Muscle of leg (tissue), 11 donors: Measurements from ENCODE around the gene CRYBG2. TPM values are rescaled to one million over a fixed set of nuclear protein-coding genes. Genes with fewer than 3 reads are reported as not detected.
"Not testable (repeated sequence)": the region's sequence is repeated elsewhere in the genome, so short reads cannot be mapped to it uniquely, and the experiment has no call there.

Source experiments
- DNase-seq: peaks from one replicate; pipeline ENCODE4 v3.0.0; 2013
- H3K27ac ChIP-seq: one replicate; pipeline ENCODE4 v1.5.1; 2013; ENCODE audit warnings: mild to moderate bottlenecking, low read length, control low read depth
- H3K27me3 ChIP-seq: one replicate; pipeline ENCODE4 v1.6.1; 2013; ENCODE audit warnings: low read length; ENCODE audit not compliant: control insufficient read depth, insufficient read depth
- H3K36me3 ChIP-seq: one replicate; pipeline ENCODE4 v1.6.1; 2013; ENCODE audit warnings: low read length; ENCODE audit not compliant: control insufficient read depth, insufficient read depth
- H3K4me1 ChIP-seq: one replicate; pipeline ENCODE4 v1.6.1; 2013; ENCODE audit warnings: low read length; ENCODE audit not compliant: control insufficient read depth, insufficient read depth
- H3K4me3 ChIP-seq: one replicate; pipeline ENCODE4 v1.5.1; 2013; ENCODE audit warnings: low read length, control low read depth
- H3K9me3 ChIP-seq: replicated peaks from 2 replicates; pipeline ENCODE4 v1.6.1; 2013; ENCODE audit warnings: low read depth, low read length; ENCODE audit not compliant: control insufficient read depth
- WGBS: methylation state at CpG from one replicate; pipeline ENCODE4 v1.1.5; 2013; ENCODE audit warnings: missing lambda C conversion rate; ENCODE audit not compliant: insufficient coverage; 5-methylcytosine and 5-hydroxymethylcytosine counted together
- polyA plus RNA-seq, 8 donors: library from polyadenylated mRNA; unstranded; fragments of 120-200 nt; gene quantifications; one replicate each; pipeline versions ENCODE4 v1.2.1 to v1.2.3, GENCODE V29; 2013; ENCODE audit warnings: inconsistent platforms in 1 of 8, low replicate concordance in 1 of 8; ENCODE audit not compliant: insufficient read length in 8 of 8, insufficient read depth in 1 of 8
- total RNA-seq: library from RNA; stranded (reverse); fragments of 120-200 nt; gene quantifications from one replicate; pipeline ENCODE4 v1.2.4, GENCODE V29; 2013

The CRYBG2 gene
- total and polyA plus RNA-seq, 9 donors = 0.07 to 1.6 (median 0.20) TPM; not detected in 4

DNA sequence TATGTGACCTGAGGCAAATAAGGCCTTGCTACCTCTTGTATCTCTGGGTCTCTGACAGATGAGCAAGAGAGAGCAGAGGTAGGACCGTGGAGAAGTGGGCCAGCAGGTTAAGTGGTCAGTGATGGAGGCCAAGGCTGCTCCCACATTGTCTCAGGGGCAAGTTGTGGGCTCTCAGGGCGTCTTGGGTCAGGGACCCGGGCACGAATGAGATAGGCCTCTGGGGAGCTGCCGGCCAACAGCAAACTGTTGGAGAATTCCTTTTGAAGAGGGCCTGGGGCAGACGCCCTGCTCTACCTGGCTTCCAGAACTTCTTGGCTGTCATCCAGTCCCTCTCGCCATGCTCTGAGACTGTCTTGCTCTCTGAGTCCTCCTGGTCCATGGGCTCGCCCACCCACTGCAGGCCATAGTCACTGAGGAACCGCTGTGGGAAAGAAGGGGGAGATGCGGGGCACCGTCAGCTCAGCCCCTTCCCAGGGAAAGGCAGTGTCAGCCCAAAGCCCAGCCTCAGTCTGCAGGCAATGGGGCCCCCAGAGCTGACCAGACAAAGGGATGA lies 59.9 kb downstream of the CRYBG2 start:
- 90% methylated on average over 9 of the region's 11 CpGs for WGBS

DNA sequence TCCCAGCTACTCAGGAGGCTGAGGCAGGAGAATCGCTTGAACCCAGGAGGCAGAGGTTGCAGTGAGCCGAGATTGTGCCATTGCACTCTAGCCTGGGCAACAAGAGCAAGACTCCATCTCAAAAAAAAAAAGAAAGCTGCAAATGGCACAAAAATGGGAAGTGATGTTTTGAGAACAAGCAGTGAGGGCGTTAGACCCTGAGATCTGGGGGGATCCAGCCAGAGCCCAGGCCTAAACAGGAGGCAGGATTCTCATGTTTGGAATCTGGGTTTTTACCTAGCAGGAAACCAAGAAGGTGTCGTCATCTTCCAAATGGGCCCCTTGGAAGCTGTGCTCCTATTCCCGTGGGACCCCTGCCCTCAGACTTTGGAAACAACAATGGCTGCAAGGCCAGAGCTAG lies 61.2 kb downstream of the CRYBG2 start:
- peaks cover 38% of the 10 kb centered on the region for H3K4me1 ChIP-seq
- H3K27me3 ChIP-seq, H3K36me3 ChIP-seq, H3K27ac ChIP-seq, H3K4me3 ChIP-seq, DNase-seq, H3K9me3 ChIP-seq: not testable (repeated sequence)
- 94% methylated on average over 3 of the region's 5 CpGs for WGBS

More for the DNA sequence above, 59.9 kb downstream of the CRYBG2 start:
- DNase-seq = no peak
- Histone ChIP-seq H3K27me3 (no peaks in the 10 kb centered on the region), H3K4me1 (peaks cover 26% of the 10 kb centered on the region), H3K27ac (no peak overlapping the region), H3K9me3 (no peaks in the 10 kb centered on the region), H3K36me3 (no peaks in the 10 kb centered on the region), H3K4me3 (no peak overlapping the region)

DNA sequence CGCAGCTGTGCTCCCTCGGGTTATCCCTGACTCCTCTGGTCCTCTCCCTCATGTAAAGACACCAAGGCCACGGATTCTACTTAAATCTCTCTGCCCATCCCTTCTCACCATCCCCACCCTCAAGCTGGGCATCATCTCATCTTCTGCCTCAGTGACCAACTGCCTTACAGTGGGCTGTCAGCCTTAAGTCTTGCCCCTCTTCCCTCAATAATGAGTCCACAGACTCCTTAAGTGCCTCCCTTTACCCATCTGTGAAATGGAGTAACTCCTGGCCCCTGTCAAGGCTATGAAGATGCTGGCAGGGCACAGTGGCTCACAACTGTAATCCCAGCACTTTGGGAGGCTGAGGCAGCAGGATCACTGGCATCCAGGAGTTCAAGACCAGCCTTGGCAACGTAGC lies 62.0 kb downstream of the CRYBG2 start:
- Histone ChIP-seq H3K4me3 (no peak overlapping the region), H3K9me3 (no peaks in the 10 kb centered on the region), H3K27me3 (no peaks in the 10 kb centered on the region), H3K27ac (no peak overlapping the region), H3K4me1 (peaks cover 46% of the 10 kb centered on the region), H3K36me3 (no peaks in the 10 kb centered on the region)
- no peak for DNase-seq
- 82% methylated on average over 4 of the region's 4 CpGs for WGBS

GRCh38 chr1:26291433-26291832 lies 62.5 kb downstream of the CRYBG2 start:
- Histone ChIP-seq H3K4me1 (peaks cover 49% of the 10 kb centered on the region), H3K27ac (no peak overlapping the region)

GRCh38 chr1:26290882-26291261 lies 63.1 kb downstream of the CRYBG2 start:
- Histone ChIP-seq H3K4me3 (no peak overlapping the region), H3K9me3 (no peaks in the 10 kb centered on the region), H3K36me3 (no peaks in the 10 kb centered on the region), H3K27me3 (no peaks in the 10 kb centered on the region), H3K27ac (peak overlapping the region; percentile 6), H3K4me1 (peaks cover 53% of the 10 kb centered on the region)
- 29% methylated on average over 8 of the region's 11 CpGs for WGBS
- DNase-seq = no peak

More at GRCh38 chr1:26291433-26291832, 62.5 kb downstream of the CRYBG2 start:
- no peaks in the 10 kb centered on the region for H3K27me3 ChIP-seq
- no peaks in the 10 kb centered on the region for H3K9me3 ChIP-seq
- DNase-seq = no peak
- no peaks in the 10 kb centered on the region for H3K36me3 ChIP-seq
- 89% methylated on average over 3 of the region's 3 CpGs for WGBS
- H3K4me3 ChIP-seq = no peak overlapping the region

DNA sequence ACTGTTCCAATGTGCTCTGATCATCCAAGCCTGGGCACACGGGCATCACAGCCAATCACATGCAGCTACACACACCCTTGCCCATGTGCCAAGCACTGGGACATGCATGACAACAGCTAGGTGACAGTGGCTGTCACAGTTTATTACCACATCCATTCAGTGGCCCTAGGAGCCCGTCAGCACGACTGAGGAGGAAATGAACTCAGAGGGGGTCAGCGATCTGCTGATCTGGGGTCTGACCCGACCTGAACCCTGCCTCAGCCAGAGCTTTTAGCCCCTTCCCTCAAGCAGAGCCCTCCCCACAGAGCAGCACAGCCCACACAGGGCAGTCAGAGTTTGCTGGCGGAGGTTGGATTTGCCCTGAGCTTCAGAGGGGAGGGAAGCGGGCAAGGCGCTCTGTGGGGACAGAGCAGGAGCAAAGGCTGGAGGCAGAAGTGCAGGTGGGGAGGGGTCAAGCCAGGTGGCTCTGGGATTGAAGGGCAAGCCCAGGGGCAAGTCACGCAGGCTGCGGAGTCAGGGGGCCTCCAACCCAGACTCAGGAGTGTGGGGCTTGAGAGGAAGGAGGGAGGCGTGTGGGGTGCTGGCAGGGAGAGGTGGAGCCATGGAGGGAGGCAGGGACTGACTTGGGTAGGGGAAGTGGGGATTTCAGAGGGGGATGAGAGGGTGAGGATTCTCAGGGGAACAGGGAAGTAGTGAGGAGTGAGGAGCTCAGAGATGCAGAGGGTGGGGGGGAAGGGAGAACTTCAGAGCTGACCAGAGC lies 63.6 kb downstream of the CRYBG2 start:
- H3K27ac ChIP-seq = peak overlapping the region; percentile 35
- no peaks in the 10 kb centered on the region for H3K9me3 ChIP-seq
- no peak overlapping the region for H3K4me3 ChIP-seq
- no peaks in the 10 kb centered on the region for H3K36me3 ChIP-seq
- H3K4me1 ChIP-seq = peaks cover 56% of the 10 kb centered on the region
- WGBS = 54% methylated on average over 8 of the region's 11 CpGs
- DNase-seq = peak; percentile 40
- no peaks in the 10 kb centered on the region for H3K27me3 ChIP-seq

DNA sequence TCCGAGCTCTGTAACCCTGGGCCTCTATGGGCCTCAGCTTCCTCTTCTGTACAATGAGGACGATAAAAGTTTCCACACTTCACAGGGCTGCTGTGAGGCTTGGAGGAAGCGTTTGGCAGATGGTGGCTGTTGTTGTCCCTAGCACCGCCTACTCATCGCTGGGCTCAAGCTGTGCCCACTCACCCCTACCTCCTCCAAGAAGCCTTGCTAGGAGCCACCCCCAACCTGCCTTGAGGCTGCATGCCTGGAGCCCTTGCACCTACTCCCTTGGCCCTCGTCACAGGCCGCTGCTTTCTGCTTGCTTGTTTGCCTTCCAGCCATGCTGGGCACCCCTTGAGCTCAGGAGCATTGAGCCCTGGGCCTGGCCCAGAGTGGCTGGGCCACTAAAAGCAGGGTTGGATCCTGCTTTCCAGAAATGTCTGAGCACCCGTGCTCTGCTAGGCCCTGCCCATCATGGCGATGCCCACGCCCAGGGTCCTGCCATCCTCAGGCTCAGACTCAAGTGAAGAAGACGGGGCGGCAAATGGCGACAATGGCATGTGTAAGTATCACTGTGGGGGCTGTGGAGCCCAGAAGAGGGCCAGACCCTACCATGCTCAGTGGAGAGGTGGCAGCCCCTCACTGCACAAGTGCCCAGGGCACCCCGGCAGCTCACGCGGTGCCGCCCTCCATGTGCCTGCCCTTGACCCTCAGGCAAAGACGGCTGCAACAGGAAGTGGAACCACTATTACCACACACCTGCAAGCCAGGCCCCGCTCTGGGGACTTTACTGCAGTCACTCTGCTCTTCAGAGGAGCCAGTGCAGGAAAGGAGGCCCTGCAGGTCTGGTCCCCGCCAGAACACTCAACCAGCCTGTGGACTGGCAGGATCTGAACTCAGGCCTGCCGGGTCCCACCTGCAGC lies 64.5 kb downstream of the CRYBG2 start:
- peak; percentile 70 for DNase-seq
- 83% methylated on average over 19 of the region's 21 CpGs for WGBS

GRCh38 chr1:26288311-26288941 lies 65.5 kb downstream of the CRYBG2 start:
- Histone ChIP-seq H3K9me3 (no peaks in the 10 kb centered on the region), H3K27me3 (no peaks in the 10 kb centered on the region), H3K27ac (peak overlapping the region; percentile 35), H3K4me1 (peaks cover 63% of the 10 kb centered on the region), H3K36me3 (peaks cover 3% of the 10 kb centered on the region), H3K4me3 (no peak overlapping the region)
- WGBS = 60% methylated on average over 4 of the region's 5 CpGs
- DNase-seq = no peak

More for the DNA sequence above, 64.5 kb downstream of the CRYBG2 start:
- Histone ChIP-seq H3K9me3 (no peaks in the 10 kb centered on the region), H3K4me1 (peaks cover 62% of the 10 kb centered on the region), H3K4me3 (no peak overlapping the region), H3K27me3 (no peaks in the 10 kb centered on the region), H3K27ac (peak overlapping the region; percentile 29), H3K36me3 (no peaks in the 10 kb centered on the region)

DNA sequence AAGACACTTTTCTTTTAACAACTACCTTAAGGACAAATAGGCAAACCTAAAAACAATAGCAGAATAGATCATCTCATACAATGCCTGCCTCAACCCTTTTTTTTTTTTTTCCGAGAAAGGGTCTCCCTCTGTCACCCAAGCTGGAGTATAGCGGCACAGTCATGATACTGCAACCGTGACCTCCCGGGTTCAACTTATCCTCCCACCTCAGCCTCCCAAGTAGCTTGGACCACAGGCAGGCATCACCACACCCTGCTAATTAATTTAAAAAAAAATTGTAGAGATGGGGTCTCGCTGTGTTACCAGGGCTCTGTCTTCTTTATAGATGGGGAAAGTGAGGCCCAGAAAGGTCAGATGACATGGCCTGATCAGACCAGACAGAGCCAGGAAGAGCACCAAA lies 66.1 kb downstream of the CRYBG2 start:
- H3K27me3 ChIP-seq = no peaks in the 10 kb centered on the region
- H3K9me3 ChIP-seq = no peaks in the 10 kb centered on the region
- no CpG with 5 or more reads among the region's 5 CpGs for WGBS
- peaks cover 67% of the 10 kb centered on the region for H3K4me1 ChIP-seq
- DNase-seq = no peak
- peaks cover 6% of the 10 kb centered on the region for H3K36me3 ChIP-seq
- H3K27ac ChIP-seq = no peak overlapping the region
- no peak overlapping the region for H3K4me3 ChIP-seq
